Keratinocyte (primary cell): Measurements from ENCODE around the gene UNKL. TPM values are rescaled to one million over a fixed set of nuclear protein-coding genes. Genes with fewer than 3 reads are reported as not detected.
"Not testable (repeated sequence)": the region's sequence is repeated elsewhere in the genome, so short reads cannot be mapped to it uniquely, and the experiment has no call there.

ENCODE experiments used
- DNase-seq: peaks from one replicate; pipeline ENCODE4 v3.0.0-alpha.2; 2011; ENCODE audit warnings: low read depth, missing footprints, low spot score
- FAIRE-seq: peaks from 2 replicates; lab custom pipeline; 2011; peaks lifted over from hg19 to GRCh38; lab: Jason Lieb, UNC
- H2AFZ ChIP-seq: 2 replicates; pipeline ENCODE4 v1.6.0; 2012; ENCODE audit warnings: low read length, control low read depth, inconsistent platforms; ENCODE audit not compliant: control insufficient read depth
- H3K27ac ChIP-seq: 2 replicates; pipeline ENCODE4 v1.5.1; 2011; ENCODE audit warnings: low read length; ENCODE audit not compliant: control insufficient read depth, insufficient read depth
- H3K27me3 ChIP-seq: 3 replicates; pipeline ENCODE4 v1.6.0; 2011; ENCODE audit warnings: low read length; ENCODE audit not compliant: control insufficient read depth, insufficient read depth; ENCODE audit errors: extremely low read depth
- H3K36me3 ChIP-seq, 2 experiments: 2 replicates in 1 of 2; 3 replicates in 1 of 2; pipeline ENCODE4 v1.5.1; 2011; ENCODE audit warnings: low read length in 2 of 2, mild to moderate bottlenecking in 1 of 2; ENCODE audit not compliant: control insufficient read depth in 2 of 2, insufficient read depth in 2 of 2; ENCODE audit errors: extremely low read depth in 1 of 2
- H3K4me1 ChIP-seq: 3 replicates; pipeline ENCODE4 v1.5.1; 2011; ENCODE audit warnings: low read length; ENCODE audit not compliant: control insufficient read depth, insufficient read depth; ENCODE audit errors: extremely low read depth
- H3K4me2 ChIP-seq: 3 replicates; pipeline ENCODE4 v1.6.0; 2011; ENCODE audit warnings: low read depth, low read length; ENCODE audit not compliant: control insufficient read depth, insufficient read depth; ENCODE audit errors: extremely low read depth
- H3K4me3 ChIP-seq, 3 experiments: fragments of 200-600 bp in 1 of 3; sonication (generic) in 1 of 3; 2 replicates in 2 of 3; 3 replicates in 1 of 3; pipeline ENCODE4 v1.5.1; 2011 to 2016; ENCODE audit warnings: low read length in 3 of 3, mild to moderate bottlenecking in 3 of 3, control low read depth in 2 of 3, inconsistent platforms in 1 of 3, low read depth in 1 of 3, mixed read lengths in 1 of 3, mixed run types in 1 of 3, moderate library complexity in 1 of 3; ENCODE audit not compliant: control insufficient read depth in 2 of 3, insufficient read depth in 2 of 3; ENCODE audit errors: extremely low read depth in 1 of 3
- H3K79me2 ChIP-seq: 2 replicates; pipeline ENCODE4 v1.6.0; 2012; ENCODE audit warnings: low read length; ENCODE audit not compliant: control insufficient read depth, insufficient read depth
- H3K9ac ChIP-seq: 3 replicates; pipeline ENCODE4 v1.6.0; 2011; ENCODE audit warnings: low read length; ENCODE audit not compliant: control insufficient read depth, insufficient read depth; ENCODE audit errors: extremely low read depth
- H3K9me1 ChIP-seq: 3 replicates; pipeline ENCODE4 v1.6.0; 2011; ENCODE audit warnings: low read length; ENCODE audit not compliant: control insufficient read depth, insufficient read depth; ENCODE audit errors: extremely low read depth
- H3K9me3 ChIP-seq: 2 replicates; pipeline ENCODE4 v1.5.1; 2012; ENCODE audit warnings: low read depth, low read length; ENCODE audit not compliant: control insufficient read depth
- H4K20me1 ChIP-seq: 3 replicates; pipeline ENCODE4 v1.6.0; 2011; ENCODE audit warnings: low read length; ENCODE audit not compliant: control insufficient read depth, insufficient read depth; ENCODE audit errors: extremely low read depth
- EZH2 ChIP-seq: IDR thresholded peaks from one replicate; pipeline ENCODE4 v1.6.1; 2012; ENCODE audit warnings: inconsistent platforms, mild to moderate bottlenecking, low read length, moderate library complexity
- dilution Hi-C: fragments of 300-500 bp; cut with MboI; formaldehyde crosslinking; loops from one replicate; pipeline ENCODE4 v1.7.0; 2020; ENCODE audit warnings: low sequenced_read_pairs; ENCODE audit not compliant: extremely low pct_ligation_motif_present
- polyA plus RNA-seq, 5 experiments: library from polyadenylated mRNA; depleted of rRNA in 3 of 5; stranded (reverse) in 3 of 5; stranded (forward) in 1 of 5; unstranded in 1 of 5; fragments of >200 nt; gene quantifications; 1 replicate in 1 of 5; 2 replicates in 3 of 5; 3 replicates in 1 of 5; pipeline versions ENCODE4 v1.2.1 to v1.2.3, GENCODE V29; 2011 to 2012; ENCODE audit warnings: missing spikeins in 2 of 5, low read depth in 1 of 5, low replicate concordance in 1 of 5
- TF ChIP-seq, protein P1 (sequence below), 3 experiments: IDR thresholded peaks in 1 of 3; conservative IDR thresholded peaks in 1 of 3; optimal IDR thresholded peaks in 1 of 3; 2 replicates in 2 of 3; 3 replicates in 1 of 3; pipeline versions ENCODE3 to v1.5.1; 2011; ENCODE audit warnings: low read length in 3 of 3, mild to moderate bottlenecking in 3 of 3, moderate library complexity in 2 of 3, control low read depth in 1 of 3, inconsistent platforms in 1 of 3; ENCODE audit not compliant: insufficient read depth in 2 of 3; ENCODE audit errors: extremely low read depth in 1 of 3

UNKL gene
- polyA plus RNA-seq, 1 donor (not counting 4 experiments of a cell fraction or from before 2014, with no cell fraction given): 2.3 TPM

- no peaks in the 10 kb centered on the region for H3K79me2 ChIP-seq
- no peak for FAIRE-seq
- H4K20me1 ChIP-seq: peaks cover 1% of the 10 kb centered on the region
- H3K9me1 ChIP-seq: no peaks in the 10 kb centered on the region
- no peak overlapping the region for H3K4me3 ChIP-seq
- DNase-seq: no peak
- peaks cover 0 to 2% of the 10 kb centered on the region in 2 experiments for H3K36me3 ChIP-seq
- no peaks in the 10 kb centered on the region for H3K4me1 ChIP-seq
- no peak overlapping the region for H3K9ac ChIP-seq
- H3K27me3 ChIP-seq: peaks cover 42% of the 10 kb centered on the region
- TF ChIP-seq EZH2: no peak
- TF ChIP-seq, protein P1, sequence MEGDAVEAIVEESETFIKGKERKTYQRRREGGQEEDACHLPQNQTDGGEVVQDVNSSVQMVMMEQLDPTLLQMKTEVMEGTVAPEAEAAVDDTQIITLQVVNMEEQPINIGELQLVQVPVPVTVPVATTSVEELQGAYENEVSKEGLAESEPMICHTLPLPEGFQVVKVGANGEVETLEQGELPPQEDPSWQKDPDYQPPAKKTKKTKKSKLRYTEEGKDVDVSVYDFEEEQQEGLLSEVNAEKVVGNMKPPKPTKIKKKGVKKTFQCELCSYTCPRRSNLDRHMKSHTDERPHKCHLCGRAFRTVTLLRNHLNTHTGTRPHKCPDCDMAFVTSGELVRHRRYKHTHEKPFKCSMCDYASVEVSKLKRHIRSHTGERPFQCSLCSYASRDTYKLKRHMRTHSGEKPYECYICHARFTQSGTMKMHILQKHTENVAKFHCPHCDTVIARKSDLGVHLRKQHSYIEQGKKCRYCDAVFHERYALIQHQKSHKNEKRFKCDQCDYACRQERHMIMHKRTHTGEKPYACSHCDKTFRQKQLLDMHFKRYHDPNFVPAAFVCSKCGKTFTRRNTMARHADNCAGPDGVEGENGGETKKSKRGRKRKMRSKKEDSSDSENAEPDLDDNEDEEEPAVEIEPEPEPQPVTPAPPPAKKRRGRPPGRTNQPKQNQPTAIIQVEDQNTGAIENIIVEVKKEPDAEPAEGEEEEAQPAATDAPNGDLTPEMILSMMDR (optimal IDR thresholded peaks at IDR 0.05 in 1 of 3, IDR thresholded peaks at IDR 0.05 in 1 of 3, conservative IDR thresholded peaks at IDR 0.05 in 1 of 3; ENCODE audit: extremely low read depth in 1 of 3, insufficient read depth in 2 of 3, low read length in 3 of 3): peak; percentile 50 to 72 (median 57)
- dilution Hi-C loops: no loop called here
- no peak overlapping the region for H3K4me2 ChIP-seq
- no peaks in the 10 kb centered on the region for H3K9me3 ChIP-seq
- no peak overlapping the region for H2AFZ ChIP-seq
- H3K27ac ChIP-seq: no peak overlapping the region
Measured at GRCh38 chr16:1330260-1330914, 84.1 kb downstream of the UNKL start.

DNA sequence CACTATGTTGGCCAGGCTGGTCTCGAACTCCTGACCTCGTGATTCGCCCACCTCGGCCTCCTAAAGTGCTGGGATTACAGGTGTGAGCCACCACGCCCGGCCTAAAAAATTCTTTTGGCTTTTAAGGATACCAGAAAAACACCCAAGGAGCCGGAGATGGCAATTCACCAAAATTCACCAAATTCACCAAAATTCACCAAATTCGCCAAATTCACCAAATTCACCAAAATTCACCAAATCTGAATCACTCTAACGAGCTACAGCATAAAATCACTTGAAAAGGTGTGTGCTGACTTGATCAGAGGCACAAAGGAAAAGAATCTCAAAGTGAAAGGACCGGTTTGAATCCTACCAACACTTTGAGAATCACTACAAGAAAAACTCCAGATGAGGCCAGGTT is 85.5 kb downstream of the UNKL start:
- H4K20me1 ChIP-seq, H3K36me3 ChIP-seq, H3K4me2 ChIP-seq, H3K4me3 ChIP-seq, DNase-seq, FAIRE-seq, H3K9me3 ChIP-seq, H3K27ac ChIP-seq, dilution Hi-C loops, H2AFZ ChIP-seq, H3K9ac ChIP-seq, H3K79me2 ChIP-seq, H3K4me1 ChIP-seq, H3K9me1 ChIP-seq: not testable (repeated sequence)
- peaks cover 28% of the 10 kb centered on the region for H3K27me3 ChIP-seq

DNA sequence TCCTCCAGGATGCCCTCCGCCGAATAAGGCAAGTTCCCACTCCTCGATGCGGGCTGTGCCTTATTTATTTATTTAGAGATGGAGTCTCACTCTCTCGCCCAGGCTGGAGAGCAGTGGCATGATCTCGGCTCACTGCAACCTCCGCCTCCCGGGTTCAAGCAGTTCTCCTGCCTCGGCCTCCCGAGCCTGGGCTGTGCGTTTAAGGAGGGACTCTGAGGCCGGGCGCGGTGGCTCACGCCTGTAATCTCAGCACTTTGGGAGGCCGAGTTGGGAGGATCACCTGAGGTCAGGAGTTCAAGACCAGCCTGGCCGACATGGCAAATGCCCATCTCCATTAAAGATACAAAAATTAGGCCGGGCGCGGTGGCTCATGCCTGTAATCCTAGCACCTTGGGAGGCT is 86.4 kb downstream of the UNKL start:
- H3K4me3 ChIP-seq, H3K4me2 ChIP-seq, H2AFZ ChIP-seq, DNase-seq, H3K4me1 ChIP-seq, H4K20me1 ChIP-seq, dilution Hi-C loops, H3K9ac ChIP-seq, H3K9me3 ChIP-seq, H3K79me2 ChIP-seq, H3K36me3 ChIP-seq, FAIRE-seq, H3K27ac ChIP-seq, H3K9me1 ChIP-seq: not testable (repeated sequence)
- peaks cover 20% of the 10 kb centered on the region for H3K27me3 ChIP-seq
